Subcutaneous adipose tissue (tissue), 4 donors: ENCODE data around the gene ATG16L2. TPM values are rescaled to one million over a fixed set of nuclear protein-coding genes. Genes with fewer than 3 reads are reported as not detected.

Source experiments
- CTCF ChIP-seq: fragments of 450-650 bp; IDR thresholded peaks from one replicate; pipeline ENCODE4 v1.5.1; 2016; ENCODE audit warnings: low read depth, mild to moderate bottlenecking, control low read depth, antibody characterized with exemption, moderate library complexity
- total RNA-seq, 4 donors: library from RNA; depleted of rRNA; stranded (reverse); fragments of >200 nt; gene quantifications; one replicate each; pipeline ENCODE4 v1.1.0, GENCODE V29; 2016

ATG16L2 gene
- total RNA-seq, 4 donors from 2014 or later: 12.6 to 50.8 (median 34.0) TPM

- no peak for TF ChIP-seq CTCF
Measured at GRCh38 chr11:72781063-72781312, 33.2 kb upstream of the ATG16L2 start.

- no peak for TF ChIP-seq CTCF
Measured at GRCh38 chr11:72781313-72782080, 32.7 kb upstream of the ATG16L2 start.

- TF ChIP-seq CTCF: no peak
Measured at GRCh38 chr11:72782081-72782920, 31.9 kb upstream of the ATG16L2 start.

- no peak for TF ChIP-seq CTCF
Measured at GRCh38 chr11:72783144-72783905, 30.9 kb upstream of the ATG16L2 start.

- no peak for TF ChIP-seq CTCF
Measured at GRCh38 chr11:72784662-72785061, 29.5 kb upstream of the ATG16L2 start.

- TF ChIP-seq CTCF: no peak
Measured at GRCh38 chr11:72786305-72787215, 27.7 kb upstream of the ATG16L2 start.
